Mononuclear cell (primary cell): ENCODE results near the gene CMBL. TPM values are rescaled to one million over a fixed set of nuclear protein-coding genes. Genes with fewer than 3 reads are reported as not detected.

Experiments
- H3K27me3 ChIP-seq: 2 replicates; pipeline ENCODE4 v1.6.0; 2011; ENCODE audit warnings: low read length, control low read depth; ENCODE audit not compliant: insufficient read depth
- H3K4me1 ChIP-seq: 2 replicates; pipeline ENCODE4 v1.5.1; 2011; ENCODE audit warnings: mild to moderate bottlenecking, low read length, control low read depth; ENCODE audit not compliant: insufficient read depth
- H3K4me3 ChIP-seq: 2 replicates; pipeline ENCODE4 v1.5.1; 2011; ENCODE audit warnings: mild to moderate bottlenecking, low read length, moderate library complexity
- H3K9me3 ChIP-seq: 2 replicates; pipeline ENCODE4 v1.5.1; 2011; ENCODE audit warnings: low read depth, mild to moderate bottlenecking, control low read depth, low read length
- total RNA-seq: library from RNA; depleted of rRNA; stranded (reverse); fragments of >200 nt; gene quantifications from one replicate; pipeline ENCODE4 v1.2.3, GENCODE V29; 2012

The CMBL gene
- total RNA-seq, 1 donor: 0.10 TPM

DNA sequence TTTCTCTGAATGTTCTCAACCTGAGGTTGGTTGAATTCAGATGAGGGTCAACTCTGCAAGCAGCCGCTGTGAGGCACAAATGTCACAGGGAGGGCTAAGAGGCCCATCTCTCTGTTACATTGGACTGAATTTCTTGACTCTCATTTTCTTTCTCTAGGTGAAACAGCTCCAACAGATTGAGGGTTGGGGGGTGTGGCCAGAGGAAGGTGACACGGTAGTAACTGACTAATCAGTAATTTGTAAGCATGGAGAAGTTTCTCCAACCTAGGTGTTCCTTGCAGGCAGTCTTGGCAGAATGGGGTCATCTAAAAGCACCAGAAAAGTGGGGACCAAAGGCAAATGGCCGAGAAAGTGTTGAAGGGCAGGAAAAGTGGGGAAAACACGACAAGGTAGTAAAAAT lies 40.9 kb downstream of the CMBL start:
- H3K4me3 ChIP-seq: no peak overlapping the region
- H3K9me3 ChIP-seq: no peaks in the 10 kb centered on the region
- H3K27me3 ChIP-seq: no peaks in the 10 kb centered on the region
- peaks cover 40% of the 10 kb centered on the region for H3K4me1 ChIP-seq

GRCh38 chr5:10266137-10266536 lies 41.6 kb downstream of the CMBL start:
- Histone ChIP-seq H3K4me3 (no peak overlapping the region), H3K4me1 (peaks cover 40% of the 10 kb centered on the region), H3K9me3 (no peaks in the 10 kb centered on the region), H3K27me3 (no peaks in the 10 kb centered on the region)

DNA sequence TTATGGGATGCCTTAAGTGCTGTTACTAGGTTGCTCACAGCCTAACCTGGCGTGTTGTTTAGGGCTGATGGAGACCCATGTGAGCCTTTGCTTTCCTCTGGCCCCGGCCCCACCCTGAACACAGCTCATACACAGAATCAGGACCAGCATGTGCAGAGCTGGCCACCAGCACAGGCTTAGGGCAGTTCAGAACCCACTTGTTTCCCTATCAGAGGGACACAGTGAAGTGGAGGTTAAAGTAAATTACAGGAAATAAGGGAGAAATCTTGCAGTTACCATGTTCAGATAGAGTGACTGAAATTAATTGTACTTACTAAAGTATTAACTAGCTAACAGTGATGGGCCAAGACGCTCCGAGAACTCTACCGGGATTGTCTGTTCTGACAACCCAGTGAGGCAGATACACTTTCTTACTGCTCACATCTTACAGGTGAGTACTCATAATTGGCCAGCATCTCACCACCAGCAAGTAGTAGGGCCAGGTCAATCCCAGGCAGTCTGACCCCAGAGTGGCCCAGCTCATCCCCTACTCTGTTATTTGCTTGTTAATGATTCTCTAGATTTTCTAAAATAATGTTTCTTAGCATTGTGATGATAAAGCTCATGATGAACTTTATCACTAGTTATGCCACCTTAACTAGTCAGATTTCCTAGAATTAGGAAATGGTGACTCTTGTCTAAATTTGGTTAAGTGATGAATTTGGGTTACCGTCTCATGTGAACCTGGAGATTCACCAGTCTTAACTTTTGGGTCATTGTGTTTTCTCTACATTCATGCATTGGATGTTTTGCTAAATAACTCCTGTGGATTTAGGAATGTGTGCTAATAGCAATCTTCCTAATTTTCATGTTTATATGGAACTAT lies 42.2 kb downstream of the CMBL start:
- Histone ChIP-seq H3K4me1 (peaks cover 38% of the 10 kb centered on the region), H3K4me3 (no peak overlapping the region), H3K9me3 (no peaks in the 10 kb centered on the region), H3K27me3 (no peaks in the 10 kb centered on the region)

DNA sequence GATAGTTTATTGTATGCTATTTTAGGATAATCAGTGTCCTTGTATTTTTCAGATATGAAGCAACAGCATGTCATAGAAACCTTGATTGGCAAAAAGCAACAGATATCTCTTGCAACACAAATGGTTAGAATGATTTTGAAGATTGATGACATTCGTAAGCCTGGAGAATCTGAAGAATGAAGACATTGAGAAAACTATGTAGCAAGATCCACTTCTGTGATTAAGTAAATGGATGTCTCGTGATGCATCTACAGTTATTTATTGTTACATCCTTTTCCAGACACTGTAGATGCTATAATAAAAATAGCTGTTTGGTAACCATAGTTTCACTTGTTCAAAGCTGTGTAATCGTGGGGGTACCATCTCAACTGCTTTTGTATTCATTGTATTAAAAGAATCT lies 43.1 kb downstream of the CMBL start:
- Histone ChIP-seq H3K9me3 (no peaks in the 10 kb centered on the region), H3K27me3 (no peaks in the 10 kb centered on the region), H3K4me3 (no peak overlapping the region), H3K4me1 (peaks cover 32% of the 10 kb centered on the region)

DNA sequence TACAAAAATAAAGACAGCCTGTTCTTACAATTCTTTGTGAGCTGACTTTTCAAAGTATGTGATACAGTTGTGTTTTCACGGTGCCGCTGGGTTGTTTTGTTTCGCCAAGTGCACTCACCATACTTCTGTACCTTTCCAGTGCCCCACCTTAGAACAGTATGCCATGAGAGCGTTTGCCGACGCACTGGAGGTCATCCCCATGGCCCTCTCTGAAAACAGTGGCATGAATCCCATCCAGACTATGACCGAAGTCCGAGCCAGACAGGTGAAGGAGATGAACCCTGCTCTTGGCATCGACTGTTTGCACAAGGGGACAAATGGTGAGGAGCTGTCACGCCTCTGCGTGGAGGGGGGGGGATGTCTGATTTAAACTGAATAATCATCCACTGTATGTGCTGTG lies 44.7 kb downstream of the CMBL start:
- Histone ChIP-seq H3K9me3 (no peaks in the 10 kb centered on the region), H3K4me3 (no peak overlapping the region)

GRCh38 chr5:10262121-10262774 lies 45.5 kb downstream of the CMBL start:
- H3K4me1 ChIP-seq: peaks cover 23% of the 10 kb centered on the region
- H3K27me3 ChIP-seq: no peaks in the 10 kb centered on the region
- no peaks in the 10 kb centered on the region for H3K9me3 ChIP-seq
- H3K4me3 ChIP-seq: no peak overlapping the region

More for the DNA sequence above, 44.7 kb downstream of the CMBL start:
- H3K4me1 ChIP-seq: peaks cover 31% of the 10 kb centered on the region
- no peaks in the 10 kb centered on the region for H3K27me3 ChIP-seq

GRCh38 chr5:10261065-10261464 lies 46.6 kb downstream of the CMBL start:
- Histone ChIP-seq H3K9me3 (no peaks in the 10 kb centered on the region), H3K4me1 (peaks cover 11% of the 10 kb centered on the region), H3K4me3 (no peak overlapping the region), H3K27me3 (no peaks in the 10 kb centered on the region)

- no peaks in the 10 kb centered on the region for H3K4me1 ChIP-seq
- H3K27me3 ChIP-seq: no peaks in the 10 kb centered on the region
- H3K4me3 ChIP-seq: no peak overlapping the region
- no peaks in the 10 kb centered on the region for H3K9me3 ChIP-seq
Measured at GRCh38 chr5:10259899-10260298, 47.8 kb downstream of the CMBL start.

DNA sequence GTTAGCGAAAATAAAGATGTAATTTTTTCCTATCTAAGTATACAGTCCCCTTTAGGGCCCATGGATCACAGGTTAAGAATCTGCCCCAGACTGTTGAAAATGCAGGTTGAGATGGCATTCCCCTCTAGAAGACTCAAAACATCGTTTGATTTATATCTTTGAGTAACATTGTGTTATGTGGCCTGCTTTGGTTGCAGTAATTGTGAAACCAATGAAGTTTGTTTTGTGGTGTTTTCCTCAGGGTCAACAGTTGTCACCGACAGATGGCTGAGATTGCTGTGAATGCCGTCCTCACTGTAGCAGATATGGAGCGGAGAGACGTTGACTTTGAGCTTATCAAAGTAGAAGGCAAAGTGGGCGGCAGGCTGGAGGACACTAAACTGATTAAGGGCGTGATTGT lies 49.8 kb downstream of the CMBL start:
- no peak overlapping the region for H3K4me3 ChIP-seq
- no peaks in the 10 kb centered on the region for H3K27me3 ChIP-seq
- peaks cover 8% of the 10 kb centered on the region for H3K4me1 ChIP-seq
- H3K9me3 ChIP-seq: no peaks in the 10 kb centered on the region

DNA sequence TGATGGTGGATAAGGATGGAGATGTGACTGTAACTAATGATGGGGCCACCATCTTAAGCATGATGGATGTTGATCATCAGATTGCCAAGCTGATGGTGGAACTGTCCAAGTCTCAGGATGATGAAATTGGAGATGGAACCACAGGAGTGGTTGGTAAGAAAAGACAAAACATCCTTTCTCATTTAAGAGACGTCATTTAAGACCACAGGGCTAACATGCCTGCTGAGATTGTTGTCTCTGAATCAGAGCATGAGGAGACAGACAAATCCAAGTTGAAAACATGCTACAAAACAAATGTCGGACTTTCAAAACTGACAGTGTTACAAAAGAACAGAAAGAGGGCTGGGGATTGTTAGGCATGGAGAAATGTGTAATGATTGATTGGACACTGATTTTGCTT lies 53.0 kb downstream of the CMBL start:
- Histone ChIP-seq H3K4me3 (no peak overlapping the region), H3K27me3 (no peaks in the 10 kb centered on the region), H3K4me1 (peaks cover 25% of the 10 kb centered on the region), H3K9me3 (no peaks in the 10 kb centered on the region)

- H3K27me3 ChIP-seq: no peaks in the 10 kb centered on the region
- no peaks in the 10 kb centered on the region for H3K9me3 ChIP-seq
- no peak overlapping the region for H3K4me3 ChIP-seq
- peaks cover 35% of the 10 kb centered on the region for H3K4me1 ChIP-seq
Measured at GRCh38 chr5:10253390-10253789, 54.3 kb downstream of the CMBL start.

GRCh38 chr5:10251405-10251804 lies 56.3 kb downstream of the CMBL start:
- Histone ChIP-seq H3K4me3 (peak overlapping the region; percentile 89), H3K9me3 (no peaks in the 10 kb centered on the region), H3K4me1 (peaks cover 37% of the 10 kb centered on the region), H3K27me3 (no peaks in the 10 kb centered on the region)

GRCh38 chr5:10250806-10251276 lies 56.9 kb downstream of the CMBL start:
- peak overlapping the region; percentile 89 for H3K4me3 ChIP-seq
- H3K9me3 ChIP-seq: no peaks in the 10 kb centered on the region
- peaks cover 37% of the 10 kb centered on the region for H3K4me1 ChIP-seq
- no peaks in the 10 kb centered on the region for H3K27me3 ChIP-seq

GRCh38 chr5:10249948-10250805 lies 57.5 kb downstream of the CMBL start, which contains the start of gene CCT5:
Gene CCT5 (plus strand): TSS chr5:10250280. CDS start chr5:10250341, 61 bp downstream.
- Histone ChIP-seq H3K27me3 (no peaks in the 10 kb centered on the region), H3K4me3 (peak within 1 kb of the TSS; percentile 89), H3K4me1 (peaks cover 37% of the 10 kb centered on the region), H3K9me3 (no peaks in the 10 kb centered on the region)
